Hepatic stellate cell (primary cell): ENCODE data around the gene SH3RF3.
"Not testable (repeated sequence)": the region's sequence is repeated elsewhere in the genome, so short reads cannot be mapped to it uniquely, and the experiment has no call there.

Experiments
- DNase-seq: peaks from one replicate; pipeline ENCODE4 v3.0.0; 2011; ENCODE audit warnings: low spot score

The SH3RF3 gene

DNA sequence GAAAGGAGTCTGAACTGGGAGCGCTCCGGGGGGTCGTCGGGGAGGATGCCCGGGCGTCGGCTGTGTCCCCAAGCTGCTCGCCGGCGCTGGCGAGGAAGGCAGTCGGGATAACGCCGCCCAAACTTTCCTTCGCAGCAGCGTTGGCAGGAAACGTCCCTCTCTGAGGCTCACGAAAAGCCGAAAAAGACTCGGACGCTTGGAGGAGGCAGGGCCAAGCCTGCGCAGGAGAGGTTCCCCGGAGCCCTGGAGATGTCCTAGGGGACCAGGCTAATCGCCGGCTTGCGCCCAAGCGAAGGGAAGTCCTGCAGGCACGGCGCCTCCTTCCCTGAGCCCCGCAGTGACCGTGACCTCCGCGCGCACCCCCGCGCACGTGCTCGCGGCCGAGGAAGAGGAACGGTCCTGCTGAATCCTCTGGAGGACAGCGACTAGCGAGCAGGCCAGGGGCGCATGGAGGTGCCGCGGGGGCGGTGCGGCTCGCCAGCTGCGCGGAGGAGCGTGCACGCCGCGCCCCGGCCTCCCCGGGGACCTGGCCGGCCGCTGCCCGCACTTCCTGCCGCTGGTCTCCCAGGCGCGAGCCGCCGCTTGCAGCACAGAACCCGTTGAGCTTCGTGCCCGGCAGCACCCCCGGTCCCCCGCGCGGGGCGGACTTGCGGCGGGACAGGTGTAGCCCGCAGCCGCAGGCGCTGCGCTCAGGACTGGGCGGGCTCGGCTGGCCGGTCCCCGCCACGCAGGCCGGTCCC, at the start of gene SH3RF3:
Gene SH3RF3, plus strand, starts transcription at position 590 of the 740 bp plus-strand sequence.
- peak; percentile 76 for DNase-seq

DNA sequence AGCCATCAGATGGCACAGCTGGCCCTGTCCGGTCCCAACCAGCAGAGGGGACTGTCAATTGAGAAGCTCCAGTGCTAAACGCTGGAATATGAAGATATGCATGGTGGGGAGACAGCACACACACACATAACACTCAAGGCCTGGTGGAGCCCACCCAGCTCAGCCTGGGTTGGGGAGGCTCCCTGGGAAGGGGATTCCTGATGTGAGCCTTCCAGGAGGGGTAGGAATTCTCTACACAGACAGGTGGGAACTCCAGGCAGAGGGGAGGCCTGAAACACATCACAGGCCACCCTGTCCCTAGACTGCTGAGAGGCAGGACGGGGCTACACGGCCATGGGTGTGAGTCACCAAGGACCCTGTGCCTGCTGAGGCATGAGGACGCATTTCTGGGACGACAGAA, 49.4 kb upstream of the SH3RF3 start:
- no peak for DNase-seq

DNA sequence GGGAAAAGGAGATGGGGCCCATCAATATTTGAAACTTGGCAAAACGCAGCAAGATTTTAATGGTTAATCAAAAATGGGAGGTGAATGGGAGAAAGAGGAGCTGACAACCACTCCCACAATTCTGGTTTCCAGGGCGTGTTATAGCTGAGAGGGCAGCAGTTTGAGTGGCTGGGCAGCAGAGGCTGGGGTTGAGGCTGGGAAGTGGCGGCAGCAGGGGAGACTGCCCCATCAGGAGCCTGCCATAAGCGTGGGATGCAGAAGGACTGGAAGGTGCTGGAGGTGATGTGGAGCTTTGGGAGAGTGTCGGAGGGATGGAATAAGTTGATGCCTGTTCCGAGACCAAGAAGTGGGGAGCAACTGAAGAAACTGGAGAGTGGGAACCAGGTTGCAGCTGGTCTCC, 48.9 kb upstream of the SH3RF3 start:
- DNase-seq = no peak

DNA sequence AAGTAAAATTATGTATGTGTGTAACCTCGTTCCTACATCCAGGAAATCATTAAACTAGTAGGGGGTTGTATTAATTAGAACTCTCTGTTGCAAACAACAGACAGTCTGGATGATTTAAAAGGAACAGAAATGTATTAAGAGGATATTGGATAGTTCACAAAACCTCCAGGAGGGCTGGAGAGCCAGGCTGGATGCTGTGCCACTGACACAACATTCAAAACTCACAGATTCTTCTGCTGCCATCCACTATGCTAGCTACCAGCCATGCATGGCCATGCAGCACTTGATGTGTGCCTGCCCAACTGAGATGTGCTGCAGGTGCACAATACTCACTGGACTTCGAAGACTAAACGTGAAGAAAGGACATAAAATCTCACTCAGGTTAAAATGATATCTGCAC, 48.2 kb upstream of the SH3RF3 start:
- no peak for DNase-seq

DNA sequence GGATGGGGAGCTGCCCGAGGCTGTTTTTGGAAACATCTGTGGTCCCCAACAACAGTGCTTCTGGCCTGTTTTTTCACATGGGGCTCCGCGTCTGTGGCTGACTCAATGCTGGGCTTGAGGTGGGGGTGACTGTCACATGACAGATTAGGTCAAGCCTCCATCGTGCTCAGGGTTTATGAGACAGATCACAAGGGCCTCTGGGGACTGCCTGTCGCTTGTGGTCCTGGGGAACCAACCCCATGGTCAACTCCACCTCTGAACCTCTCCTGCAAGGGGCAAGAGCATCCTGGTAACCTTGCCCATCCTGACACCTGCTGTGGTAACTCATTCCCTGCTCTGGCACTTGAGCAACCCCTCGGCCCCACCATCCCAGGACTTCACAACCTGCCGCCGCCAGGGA, 47.6 kb upstream of the SH3RF3 start:
- DNase-seq = no peak

DNA sequence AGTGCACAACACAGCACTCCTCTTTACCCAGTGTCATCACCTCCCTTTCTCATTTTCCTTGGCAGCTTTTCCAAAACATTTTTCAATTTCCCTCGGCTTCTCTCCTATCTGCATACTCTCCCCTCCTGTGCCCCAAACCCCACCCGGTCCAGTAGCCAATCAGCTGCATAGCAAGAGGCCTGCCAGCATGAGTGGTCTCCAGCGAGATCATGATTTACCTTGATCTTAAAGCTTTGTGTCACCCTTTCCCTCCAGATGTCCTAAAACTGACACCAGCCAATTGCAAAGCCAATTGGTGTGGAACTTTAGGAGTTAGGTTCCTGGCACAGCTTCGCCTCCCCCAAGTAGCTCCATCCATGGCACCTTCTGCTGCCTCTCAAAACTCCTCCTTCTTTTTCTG, 45.2 kb upstream of the SH3RF3 start:
- DNase-seq = no peak

DNA sequence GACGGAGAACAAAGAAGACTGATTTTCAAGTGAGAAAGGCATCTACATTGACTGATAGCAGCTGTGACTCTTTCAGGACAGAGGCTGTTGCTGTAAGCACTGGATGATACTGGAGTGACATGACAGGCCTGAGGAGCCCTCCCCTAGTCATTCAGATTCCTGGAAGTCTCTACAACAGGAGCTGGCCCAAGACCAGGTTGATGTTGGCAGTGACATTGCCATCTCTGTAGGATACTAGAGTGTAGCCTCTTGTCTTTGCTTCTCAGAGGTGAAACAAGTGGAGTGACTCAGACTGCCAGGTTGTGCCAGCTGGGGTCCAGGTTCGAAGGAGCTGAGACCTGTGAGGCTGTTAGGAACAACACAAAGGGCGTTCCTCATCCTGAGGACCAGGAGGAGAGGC, 44.7 kb upstream of the SH3RF3 start:
- DNase-seq = no peak

DNA sequence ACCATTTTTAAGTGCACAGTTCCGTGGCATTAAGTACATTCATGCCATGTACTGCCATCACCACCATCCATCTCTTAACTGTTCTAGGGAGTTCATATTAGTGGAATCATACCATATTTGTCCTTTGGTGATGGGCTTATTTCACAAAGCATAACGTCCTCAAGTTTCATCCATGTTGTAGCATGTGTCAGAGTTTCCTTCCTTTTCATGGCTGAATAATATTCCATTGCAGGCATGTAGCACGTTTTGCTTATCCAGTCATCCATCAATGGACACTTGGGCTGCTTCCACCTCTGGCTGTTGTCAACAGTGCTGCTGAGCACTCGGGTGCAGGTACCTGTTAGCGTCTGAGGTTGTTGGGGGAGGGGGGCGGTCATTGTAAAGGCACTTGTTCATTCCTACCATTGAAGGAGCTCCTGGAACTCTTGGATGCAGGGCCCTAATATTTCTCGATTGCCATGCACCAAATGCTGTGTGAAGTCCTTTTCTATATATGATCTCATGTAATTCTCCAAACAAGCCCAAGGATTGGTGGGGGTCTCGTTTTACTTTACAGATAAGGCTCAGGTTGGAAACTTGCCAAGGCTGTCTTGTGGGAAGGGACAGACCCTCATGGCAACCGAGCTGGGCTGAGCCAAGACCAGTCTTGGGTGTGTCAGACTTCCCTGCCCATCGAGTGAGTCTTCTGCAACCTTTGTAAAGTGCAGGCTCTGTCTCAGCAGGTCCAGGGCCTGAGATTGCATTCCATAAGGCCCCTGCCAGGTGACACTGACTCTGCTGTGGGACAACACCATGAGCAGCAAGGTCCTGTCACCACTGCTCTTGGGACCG, 42.9 kb upstream of the SH3RF3 start:
- DNase-seq = no peak

DNA sequence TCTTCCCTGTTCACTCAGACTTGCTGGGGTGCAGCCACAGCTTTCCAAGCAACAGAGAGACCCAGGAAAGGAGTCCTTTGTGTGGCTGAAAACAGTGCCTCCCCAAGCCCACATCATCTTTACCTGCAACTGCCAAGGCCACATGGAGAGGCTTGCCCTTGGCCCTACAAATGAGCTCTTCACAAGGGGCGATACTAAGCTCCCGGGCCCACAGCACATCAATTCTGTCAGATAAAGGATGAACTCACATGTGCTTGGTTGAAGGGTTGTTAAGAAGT, 42.3 kb upstream of the SH3RF3 start:
- DNase-seq = no peak

DNA sequence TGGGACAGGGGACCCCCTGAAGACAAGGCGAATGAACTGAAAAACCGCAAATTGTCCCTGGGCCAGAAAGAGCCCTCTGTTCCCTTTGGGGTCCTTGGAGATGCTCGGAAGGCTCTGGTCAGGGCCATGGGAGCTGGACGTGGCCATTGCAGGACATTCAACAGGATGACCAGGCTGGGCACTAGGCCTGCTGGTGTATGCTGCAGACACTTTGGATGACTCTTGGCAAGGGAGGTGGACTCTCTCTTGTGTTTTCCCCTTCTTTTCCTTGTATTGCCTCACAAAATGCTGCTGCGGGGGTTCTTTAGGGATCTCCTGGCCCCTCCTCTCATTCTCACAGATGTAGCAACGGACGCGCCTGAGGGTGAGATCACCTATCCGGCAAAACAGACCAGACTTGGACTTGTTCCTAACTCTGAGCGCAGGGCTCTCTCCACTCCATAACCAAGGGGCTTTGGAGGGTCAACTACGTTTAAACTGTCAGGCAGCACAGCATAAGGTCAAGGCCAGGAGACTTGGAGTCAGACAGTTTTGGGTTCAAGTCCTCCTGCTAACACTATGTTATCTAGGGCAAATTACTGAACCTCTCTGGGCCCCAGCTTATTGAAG, 41.8 kb upstream of the SH3RF3 start:
- no peak for DNase-seq

DNA sequence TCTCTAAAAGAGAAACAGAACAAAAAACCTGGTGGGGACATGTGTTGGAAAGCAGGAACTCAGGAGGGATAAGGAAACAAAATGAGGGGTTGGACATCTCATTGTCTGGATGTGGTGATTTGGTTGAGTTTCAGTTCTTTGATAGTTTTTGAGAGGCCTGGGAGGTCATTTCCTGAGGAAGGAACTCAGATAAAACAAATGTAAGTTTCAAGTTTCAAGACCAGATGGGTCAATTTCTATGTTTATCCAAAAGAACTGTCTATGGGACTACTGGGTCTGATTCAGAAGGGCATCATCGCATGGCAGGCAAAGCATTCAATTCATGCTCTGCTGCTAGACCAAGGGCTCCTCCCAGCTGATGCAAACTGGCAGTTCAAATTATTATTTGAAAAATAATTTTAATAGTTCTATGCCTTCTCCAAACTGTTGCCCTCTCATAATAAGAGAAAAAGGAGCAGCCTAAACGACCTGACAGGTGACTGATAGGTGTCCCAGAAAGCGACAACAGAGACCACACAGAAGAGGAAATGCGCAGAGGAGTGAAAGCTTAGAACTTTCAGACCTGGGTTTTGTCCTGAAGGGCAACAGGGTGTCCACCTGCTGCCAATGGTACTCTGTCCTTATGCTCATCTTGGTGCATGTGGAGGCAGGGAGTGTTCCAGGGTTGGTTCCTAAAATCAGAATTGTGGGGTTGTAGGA, 39.3 kb upstream of the SH3RF3 start:
- no peak for DNase-seq

DNA sequence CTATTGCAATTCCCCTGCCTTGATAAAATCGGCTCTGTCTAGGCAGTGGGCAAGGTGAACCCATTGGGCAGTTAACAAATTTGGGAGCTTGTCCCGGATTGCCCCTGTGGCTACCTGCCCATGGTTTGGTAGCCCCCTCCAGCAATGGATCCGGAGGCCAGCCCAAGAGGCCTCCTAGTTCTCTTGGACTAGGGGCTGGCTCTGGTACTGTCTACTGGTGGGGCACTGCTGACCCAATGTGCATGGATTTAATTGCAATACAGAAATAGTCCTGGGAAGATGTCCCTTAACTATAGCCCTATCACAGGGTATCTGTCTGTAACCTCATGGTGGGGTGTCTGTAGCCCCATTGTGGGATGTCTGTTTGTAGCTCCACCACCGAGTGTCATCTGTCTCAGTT, 37.5 kb upstream of the SH3RF3 start:
- no peak for DNase-seq

DNA sequence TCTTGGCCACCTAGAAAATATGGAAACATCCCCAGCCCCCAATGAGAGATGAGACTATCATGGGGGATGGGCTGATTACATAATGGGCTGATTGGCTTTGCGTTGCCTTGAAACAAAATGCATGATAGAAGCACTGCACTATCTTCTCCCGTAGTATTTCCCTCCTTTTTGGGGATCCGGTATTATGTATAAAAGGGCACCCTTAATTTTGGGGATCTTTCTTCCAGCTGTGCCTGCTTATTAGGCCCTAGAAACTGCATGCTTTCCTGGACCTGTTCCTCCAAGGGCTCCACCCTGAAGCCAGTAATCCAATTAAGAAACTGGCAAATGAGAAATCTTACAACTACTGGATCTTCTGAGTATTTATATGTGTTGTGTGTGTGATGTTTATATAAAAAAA, 34.9 kb upstream of the SH3RF3 start:
- no peak for DNase-seq

DNA sequence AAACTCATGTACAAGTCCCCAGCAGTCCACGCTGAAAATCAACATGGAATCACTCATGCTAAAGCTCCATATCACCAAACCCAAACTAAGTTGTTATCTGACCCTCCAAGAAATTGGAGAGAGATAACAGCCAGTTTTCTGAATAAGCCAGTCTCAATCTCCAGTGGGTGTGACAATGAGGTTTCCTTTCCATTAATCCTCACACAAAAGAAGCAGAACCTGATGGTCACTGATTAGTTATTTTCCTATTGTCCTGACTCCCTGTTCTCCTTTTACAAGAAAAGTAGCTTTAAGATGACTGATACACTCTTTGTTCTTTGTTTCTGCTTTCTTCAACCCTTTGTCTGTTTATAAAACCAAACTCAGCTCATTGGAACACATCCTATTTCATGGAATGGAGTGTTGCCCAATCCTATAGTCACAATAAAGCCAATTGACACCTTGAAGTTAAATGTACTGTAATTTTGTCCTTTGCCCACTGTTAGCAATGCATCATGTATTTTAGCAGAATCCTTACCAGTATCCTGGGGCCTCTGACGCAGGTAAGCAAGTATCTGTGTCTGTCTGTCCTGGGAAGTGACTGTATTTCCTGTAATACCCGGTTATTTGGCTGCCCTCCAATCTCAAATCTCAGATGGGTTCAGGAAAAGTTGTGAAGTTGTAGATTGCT, 30.6 kb upstream of the SH3RF3 start:
- no peak for DNase-seq

DNA sequence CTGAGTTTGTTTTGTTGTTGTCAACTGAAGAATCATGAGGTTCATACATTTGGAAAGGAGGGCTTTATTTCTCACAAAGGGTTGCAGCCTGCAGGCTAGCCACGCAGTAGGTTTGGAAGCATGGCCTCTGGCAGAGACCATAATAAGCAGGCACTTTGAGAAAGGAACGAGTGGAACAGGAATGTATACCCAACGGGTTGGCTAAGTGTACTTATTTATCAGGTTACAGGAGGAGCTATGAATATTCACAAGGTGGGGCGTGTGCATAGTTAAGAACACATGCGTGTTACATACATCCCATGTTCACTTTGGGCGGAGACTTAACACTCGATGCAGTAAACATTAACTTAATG, 30.1 kb upstream of the SH3RF3 start:
- no peak for DNase-seq

DNA sequence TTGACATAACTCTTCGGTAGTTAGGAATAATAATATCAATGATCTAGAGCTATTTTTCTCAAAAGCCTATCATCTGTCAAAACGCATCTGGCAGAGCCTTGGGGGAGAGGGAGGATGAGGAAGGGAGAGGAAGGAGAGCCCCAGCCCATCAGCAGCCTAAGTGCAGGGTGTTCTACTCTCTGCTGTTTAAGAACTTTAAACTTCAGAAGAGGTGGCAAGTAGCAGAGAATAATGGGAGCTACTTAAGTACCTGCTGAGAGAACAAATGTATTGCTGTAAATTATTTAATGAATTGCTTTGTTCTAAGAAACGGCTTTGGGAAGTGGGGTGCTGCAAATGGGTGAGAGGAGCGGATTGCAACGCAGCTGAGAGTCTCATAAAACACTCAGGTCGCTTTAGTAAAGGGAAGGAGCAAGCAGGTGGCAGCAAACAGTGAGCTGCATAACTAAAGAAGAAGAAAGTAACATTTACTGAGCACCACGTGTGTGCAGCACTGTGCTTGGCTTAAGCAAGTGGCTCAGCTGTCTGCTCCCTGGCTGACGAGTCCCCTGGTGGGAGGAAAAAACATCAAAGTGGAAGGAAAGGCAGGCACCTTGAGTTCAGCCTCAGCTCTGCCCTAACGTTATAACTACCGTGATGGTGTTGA, 26.3 kb upstream of the SH3RF3 start:
- DNase-seq = no peak

DNA sequence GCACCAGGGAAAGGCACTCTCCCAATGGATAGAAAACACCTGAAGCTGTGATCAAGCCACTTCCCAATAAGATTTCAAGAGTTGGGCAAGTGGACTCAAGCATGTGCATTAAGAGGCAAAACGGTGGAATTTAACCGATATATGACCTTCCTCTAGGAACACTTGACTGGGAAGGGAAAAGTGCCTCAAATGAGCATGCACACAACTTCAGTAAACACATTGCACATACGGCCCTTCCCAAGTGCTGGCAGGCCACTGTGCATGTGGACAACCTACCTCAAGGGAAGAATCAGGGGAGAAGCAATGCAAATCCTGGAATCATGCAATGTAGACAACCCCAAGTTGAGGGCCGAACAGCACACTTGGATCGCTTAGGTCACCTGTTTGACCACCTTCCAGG, 23.9 kb upstream of the SH3RF3 start:
- no peak for DNase-seq

DNA sequence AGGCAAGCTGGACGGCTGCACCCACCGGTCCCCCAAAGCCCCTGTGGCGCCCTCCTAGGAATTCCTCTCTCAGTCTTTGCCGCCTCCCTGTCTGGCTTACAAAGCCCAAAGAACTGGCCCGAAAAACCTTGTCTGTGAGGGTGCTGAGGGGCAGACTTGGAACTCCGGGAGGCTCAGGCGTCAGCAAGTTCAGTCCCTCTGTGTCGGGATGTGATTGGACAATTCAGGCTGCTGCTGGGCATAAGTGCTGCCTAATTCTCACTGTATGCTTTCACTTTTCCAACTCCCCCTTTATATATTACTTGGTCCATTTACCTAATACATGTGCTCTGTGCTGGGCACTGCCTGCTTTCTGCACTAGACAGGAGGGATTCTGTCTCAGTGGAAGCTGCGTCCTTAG, 20.3 kb upstream of the SH3RF3 start:
- no peak for DNase-seq

DNA sequence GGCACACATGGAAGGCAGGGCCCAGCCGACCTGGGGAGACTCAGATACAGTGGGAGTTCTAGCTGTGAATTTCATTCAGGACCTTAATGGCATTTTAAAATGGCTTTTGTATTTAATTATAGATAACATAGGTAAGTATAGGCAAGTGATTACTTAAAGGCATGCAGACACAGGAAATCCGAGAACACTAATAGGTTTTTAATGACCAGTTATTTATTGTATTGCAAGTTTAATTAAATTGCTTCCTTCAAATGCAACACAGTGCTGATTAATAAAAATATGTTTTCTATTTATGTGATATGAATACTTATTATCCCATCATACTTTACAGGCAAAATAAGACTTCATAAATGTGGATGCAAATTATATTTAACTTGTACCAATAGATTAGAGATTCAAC, 19.7 kb upstream of the SH3RF3 start:
- no peak for DNase-seq

DNA sequence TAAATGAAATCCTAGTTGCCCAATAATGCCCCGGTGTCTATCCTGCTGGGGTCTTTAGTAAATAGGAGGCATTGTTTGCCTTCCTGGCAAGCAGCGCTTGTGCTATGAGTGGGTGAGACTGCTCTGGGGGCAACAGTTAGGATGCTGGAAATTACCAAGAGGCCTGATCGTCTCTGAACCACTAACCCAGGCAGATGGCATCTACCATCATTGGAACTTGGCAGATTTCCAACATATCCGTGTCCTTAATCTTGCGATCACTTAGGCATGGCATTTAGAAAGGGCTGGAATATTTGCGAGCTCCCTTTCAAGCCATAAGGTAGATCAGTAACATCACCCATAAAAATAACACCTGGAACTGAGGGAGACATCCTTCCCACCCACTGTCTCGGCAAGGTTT, 18.8 kb upstream of the SH3RF3 start:
- no peak for DNase-seq

DNA sequence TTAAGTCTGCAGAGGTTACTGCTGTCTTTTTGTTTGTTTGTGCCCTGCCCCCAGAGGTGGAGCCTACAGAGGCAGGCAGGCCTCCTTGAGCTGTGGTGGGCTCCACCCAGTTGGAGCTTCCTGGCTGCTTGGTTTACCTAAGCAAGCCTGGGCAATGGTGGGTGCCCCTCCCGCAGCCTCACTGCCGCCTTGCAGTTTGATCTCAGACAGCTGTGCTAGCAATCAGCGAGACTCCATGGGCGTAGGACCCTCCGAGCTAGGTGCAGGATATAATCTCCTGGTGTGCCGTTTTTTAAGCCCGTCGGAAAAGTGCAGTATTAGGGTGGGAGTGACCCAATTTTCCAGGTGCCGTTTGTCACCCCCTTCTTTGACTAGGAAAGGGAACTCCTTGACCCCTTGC, 11.8 kb upstream of the SH3RF3 start:
- DNase-seq = not testable (repeated sequence)

DNA sequence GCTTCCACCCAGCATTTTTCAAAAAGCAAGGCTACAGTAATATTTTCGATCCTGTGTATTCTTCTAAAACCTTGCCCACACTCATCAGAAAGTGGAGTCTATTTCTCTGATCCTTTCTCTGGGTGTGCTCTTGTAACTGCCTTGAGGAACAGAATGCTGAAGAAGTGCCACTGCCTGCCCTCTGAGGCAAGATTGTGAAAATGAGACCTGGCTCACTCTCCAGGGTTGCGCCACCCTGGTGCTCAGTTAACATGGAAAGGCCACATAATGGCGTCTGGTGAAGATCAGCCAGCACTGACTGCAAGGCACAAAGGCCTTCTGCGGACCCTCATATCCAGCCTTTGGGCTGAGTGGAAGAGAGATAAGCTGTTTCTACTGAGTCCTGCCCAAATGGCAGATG, 11.2 kb upstream of the SH3RF3 start:
- DNase-seq = no peak
